ENCODE data around the gene IFT22.
"Not testable (repeated sequence)": the region's sequence is repeated elsewhere in the genome, so short reads cannot be mapped to it uniquely, and the experiment has no call there.

The IFT22 gene

DNA sequence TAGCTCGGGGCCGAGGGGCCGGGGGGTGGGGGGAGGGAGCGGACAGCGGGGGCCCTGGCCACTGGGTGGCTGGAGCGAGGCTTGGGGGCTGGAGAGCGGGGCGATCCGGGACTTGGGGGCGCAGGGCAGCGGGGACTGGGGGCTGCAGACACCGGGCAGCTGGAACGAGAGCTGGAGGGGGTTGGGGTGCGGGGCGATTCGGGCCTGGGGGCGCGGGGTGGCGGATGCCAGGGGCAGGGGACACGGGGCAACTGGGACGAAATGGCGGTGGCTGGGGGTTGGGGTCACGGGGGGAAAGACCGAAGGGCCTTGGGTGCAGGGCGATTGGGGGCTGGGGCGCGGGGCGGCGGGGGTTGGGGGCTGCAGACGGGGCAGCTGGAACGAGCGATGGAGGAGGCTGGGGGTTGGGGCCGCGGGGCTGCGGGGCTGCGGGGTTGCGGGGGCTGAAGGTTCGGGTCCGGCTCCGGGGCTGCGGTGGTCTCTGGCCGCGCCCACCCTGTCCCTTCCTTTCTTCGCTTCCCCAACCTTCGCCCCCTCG is 41.7 kb upstream of the IFT22 start:
- H3K36me3 ChIP-seq (ENCODE audit: insufficient read depth, insufficient read length, low read length): peaks cover 10% of the 10 kb centered on the region
- H3K9ac ChIP-seq (ENCODE audit: insufficient read length, low read depth): peak overlapping the region; percentile 86
- no peaks in the 10 kb centered on the region for H3K4me1 ChIP-seq (ENCODE audit: insufficient read depth, insufficient read length)
- no peak for DNase-seq (ENCODE audit: low read depth, low spot score)
- no peaks in the 10 kb centered on the region for H3K9me3 ChIP-seq (ENCODE audit: insufficient read depth, low read length)
- no peaks in the 10 kb centered on the region for H3K27me3 ChIP-seq (ENCODE audit: insufficient read depth, insufficient read length)
- H3K4me3 ChIP-seq (ENCODE audit: insufficient read length, low read depth): peak overlapping the region; percentile 69
- no peak for TF ChIP-seq SUZ12 (IDR thresholded peaks at IDR 0.05; ENCODE audit: extremely low read depth, insufficient read depth, insufficient read length)
- no peak for TF ChIP-seq YY1 (IDR thresholded peaks at IDR 0.05; ENCODE audit: insufficient read depth, insufficient read length)
- no peak for TF ChIP-seq ZNF274 (IDR thresholded peaks at IDR 0.05; ENCODE audit: low read depth, low read length)

DNA sequence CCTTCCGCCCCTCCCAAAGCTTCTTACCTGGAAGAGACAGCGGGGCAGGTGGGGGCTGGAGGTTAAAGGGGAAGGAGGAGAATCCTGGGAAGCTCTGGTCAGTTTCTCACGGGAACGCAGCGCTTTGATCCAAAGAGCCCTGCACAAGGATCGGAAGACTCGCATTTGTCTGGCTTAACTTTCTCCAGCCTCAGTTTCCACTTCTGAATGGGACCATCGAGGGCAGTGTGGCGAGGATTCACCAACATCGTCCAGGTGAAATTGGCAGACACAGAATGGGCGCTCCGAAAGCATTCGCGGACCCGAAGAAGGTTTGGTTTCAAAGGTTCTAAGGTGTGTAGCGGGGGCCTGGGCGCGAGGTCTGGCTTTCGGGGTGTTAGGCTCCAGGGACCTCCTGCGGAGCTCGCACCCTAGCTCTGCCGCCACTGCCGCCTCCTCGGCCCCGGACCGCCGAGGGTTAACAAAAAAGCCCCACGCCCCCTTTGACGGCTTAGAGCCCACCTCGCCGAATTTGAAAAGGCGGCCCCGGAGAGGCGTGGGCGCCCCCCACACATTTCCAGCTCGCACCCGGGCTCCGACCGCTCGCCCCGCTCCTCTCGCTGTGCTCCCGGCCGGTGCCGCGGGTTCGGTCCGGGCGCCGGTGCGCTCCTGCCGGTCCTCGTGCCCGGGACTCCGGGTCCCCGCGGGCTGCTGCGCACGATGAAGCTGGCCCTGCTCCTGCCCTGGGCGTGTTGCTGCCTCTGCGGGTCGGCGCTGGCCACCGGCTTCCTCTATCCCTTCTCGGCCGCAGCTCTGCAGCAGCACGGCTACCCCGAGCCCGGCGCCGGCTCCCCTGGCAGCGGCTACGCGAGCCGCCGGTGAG is 41.0 kb upstream of the IFT22 start, which contains the start of gene COL26A1:
Gene COL26A1 (plus strand): TSS at position 542 of the 862 bp plus-strand sequence. CDS start 158 bp downstream, at position 700.
- Histone ChIP-seq H3K9me3 (ENCODE audit: insufficient read depth, low read length) (no peaks in the 10 kb centered on the region), H3K4me1 (ENCODE audit: insufficient read depth, insufficient read length) (no peaks in the 10 kb centered on the region), H3K36me3 (ENCODE audit: insufficient read depth, insufficient read length, low read length) (peaks cover 10% of the 10 kb centered on the region), H3K27me3 (ENCODE audit: insufficient read depth, insufficient read length) (no peaks in the 10 kb centered on the region), H3K9ac (ENCODE audit: insufficient read length, low read depth) (peak within 1 kb of the TSS; percentile 86), H3K4me3 (ENCODE audit: insufficient read length, low read depth) (peak within 1 kb of the TSS; percentile 69)
- no peak for TF ChIP-seq ZNF274 (IDR thresholded peaks at IDR 0.05; ENCODE audit: low read depth, low read length)
- no peak for TF ChIP-seq SUZ12 (IDR thresholded peaks at IDR 0.05; ENCODE audit: extremely low read depth, insufficient read depth, insufficient read length)
- TF ChIP-seq YY1 (IDR thresholded peaks at IDR 0.05; ENCODE audit: insufficient read depth, insufficient read length): no peak
- no peak for DNase-seq (ENCODE audit: low read depth, low spot score)

DNA sequence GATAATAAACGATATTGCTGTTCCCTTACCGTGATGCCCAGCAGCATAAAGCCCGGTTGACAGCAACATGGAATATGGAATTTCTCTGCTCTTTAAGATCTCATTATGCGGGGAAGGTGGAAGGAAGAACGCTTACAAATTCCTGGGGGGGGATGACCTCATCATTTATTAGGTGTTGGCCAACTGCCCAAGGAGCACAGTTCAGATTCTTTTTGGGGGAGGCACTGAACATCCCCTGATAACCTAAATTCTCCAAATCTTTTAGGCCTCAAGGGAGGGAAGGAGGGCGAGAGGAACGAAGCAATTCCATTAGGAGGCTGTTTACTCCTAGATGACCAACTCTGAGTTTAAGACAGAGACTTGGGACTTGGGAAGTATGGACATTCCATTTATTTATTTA is 35.8 kb upstream of the IFT22 start:
- DNase-seq (ENCODE audit: low read depth, low spot score): no peak
- Histone ChIP-seq H3K9ac (ENCODE audit: insufficient read length, low read depth) (no peak overlapping the region), H3K4me3 (ENCODE audit: insufficient read length, low read depth) (no peak overlapping the region), H3K36me3 (ENCODE audit: insufficient read depth, insufficient read length, low read length) (no peaks in the 10 kb centered on the region), H3K9me3 (ENCODE audit: insufficient read depth, low read length) (no peaks in the 10 kb centered on the region), H3K27me3 (ENCODE audit: insufficient read depth, insufficient read length) (no peaks in the 10 kb centered on the region), H3K4me1 (ENCODE audit: insufficient read depth, insufficient read length) (no peaks in the 10 kb centered on the region)
- TF ChIP-seq ZNF274 (IDR thresholded peaks at IDR 0.05; ENCODE audit: low read depth, low read length): no peak
- no peak for TF ChIP-seq YY1 (IDR thresholded peaks at IDR 0.05; ENCODE audit: insufficient read depth, insufficient read length)
- TF ChIP-seq SUZ12 (IDR thresholded peaks at IDR 0.05; ENCODE audit: extremely low read depth, insufficient read depth, insufficient read length): no peak

- H3K4me3 ChIP-seq (ENCODE audit: insufficient read length, low read depth): no peak overlapping the region
These were observed 31.3 kb upstream of the IFT22 start for GRCh38 chr7:101352920-101353308.

GRCh38 chr7:101349300-101349699 is 27.7 kb upstream of the IFT22 start:
- H3K27me3 ChIP-seq (ENCODE audit: insufficient read depth, insufficient read length); H3K9me3 ChIP-seq (ENCODE audit: insufficient read depth, low read length); DNase-seq (ENCODE audit: low read depth, low spot score); H3K9ac ChIP-seq (ENCODE audit: insufficient read length, low read depth); H3K36me3 ChIP-seq (ENCODE audit: insufficient read depth, insufficient read length, low read length); H3K4me1 ChIP-seq (ENCODE audit: insufficient read depth, insufficient read length); H3K4me3 ChIP-seq (ENCODE audit: insufficient read length, low read depth): not testable (repeated sequence)

More at GRCh38 chr7:101352920-101353308, 31.3 kb upstream of the IFT22 start:
- Histone ChIP-seq H3K4me1 (ENCODE audit: insufficient read depth, insufficient read length) (no peaks in the 10 kb centered on the region), H3K9me3 (ENCODE audit: insufficient read depth, low read length) (no peaks in the 10 kb centered on the region), H3K9ac (ENCODE audit: insufficient read length, low read depth) (no peak overlapping the region), H3K36me3 (ENCODE audit: insufficient read depth, insufficient read length, low read length) (no peaks in the 10 kb centered on the region), H3K27me3 (ENCODE audit: insufficient read depth, insufficient read length) (no peaks in the 10 kb centered on the region)
- no peak for DNase-seq (ENCODE audit: low read depth, low spot score)
- no peak for TF ChIP-seq ZNF274 (IDR thresholded peaks at IDR 0.05; ENCODE audit: low read depth, low read length)

- not testable (repeated sequence) for DNase-seq (ENCODE audit: low read depth, low spot score); H3K4me3 ChIP-seq (ENCODE audit: insufficient read length, low read depth); H3K4me1 ChIP-seq (ENCODE audit: insufficient read depth, insufficient read length); H3K27me3 ChIP-seq (ENCODE audit: insufficient read depth, insufficient read length); H3K9ac ChIP-seq (ENCODE audit: insufficient read length, low read depth); H3K36me3 ChIP-seq (ENCODE audit: insufficient read depth, insufficient read length, low read length); H3K9me3 ChIP-seq (ENCODE audit: insufficient read depth, low read length)
These were observed 26.9 kb upstream of the IFT22 start for GRCh38 chr7:101348456-101349067.

DNA sequence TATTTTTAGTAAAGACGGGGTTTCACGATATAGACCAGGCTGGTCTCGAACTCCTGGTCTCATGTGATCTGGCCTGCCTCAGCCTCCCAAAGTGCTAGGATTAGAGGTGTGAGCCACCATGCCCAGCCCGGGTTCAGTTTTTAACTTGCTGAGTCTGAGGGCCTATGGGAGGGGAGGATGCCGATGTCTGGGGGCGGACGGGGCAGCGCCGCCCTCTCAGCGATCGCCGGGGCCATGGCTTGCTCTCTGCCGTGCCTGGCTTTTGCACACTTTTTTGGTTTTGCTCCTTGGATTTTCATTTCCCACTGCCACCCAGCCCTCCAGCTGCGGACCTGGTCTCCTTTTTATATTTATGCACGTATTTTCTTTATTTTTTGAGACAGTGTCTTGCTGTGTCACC is 25.9 kb upstream of the IFT22 start:
- H3K9me3 ChIP-seq (ENCODE audit: insufficient read depth, low read length): no peaks in the 10 kb centered on the region
- H3K4me1 ChIP-seq (ENCODE audit: insufficient read depth, insufficient read length): no peaks in the 10 kb centered on the region
- H3K36me3 ChIP-seq (ENCODE audit: insufficient read depth, insufficient read length, low read length): no peaks in the 10 kb centered on the region
- TF ChIP-seq ZNF274 (IDR thresholded peaks at IDR 0.05; ENCODE audit: low read depth, low read length): no peak
- TF ChIP-seq YY1 (IDR thresholded peaks at IDR 0.05; ENCODE audit: insufficient read depth, insufficient read length): no peak
- H3K9ac ChIP-seq (ENCODE audit: insufficient read length, low read depth): no peak overlapping the region
- no peaks in the 10 kb centered on the region for H3K27me3 ChIP-seq (ENCODE audit: insufficient read depth, insufficient read length)
- no peak overlapping the region for H3K4me3 ChIP-seq (ENCODE audit: insufficient read length, low read depth)
- no peak for DNase-seq (ENCODE audit: low read depth, low spot score)
